Hepatocyte (in vitro differentiated cells): Measurements from ENCODE around the gene FOXF2. TPM values are rescaled to one million over a fixed set of nuclear protein-coding genes. Genes with fewer than 3 reads are reported as not detected.
"Not testable (repeated sequence)": the region's sequence is repeated elsewhere in the genome, so short reads cannot be mapped to it uniquely, and the experiment has no call there.

ENCODE experiments used
- DNase-seq: peaks from one replicate; pipeline ENCODE4 v3.0.0-alpha.2; 2016; ENCODE audit warnings: low spot score
- H2AFZ ChIP-seq: fragments of 200-600 bp; sonication (generic); 2 replicates; pipeline ENCODE4 v1.6.0; 2016; ENCODE audit warnings: antibody characterized with exemption, mild to moderate bottlenecking
- H3K27ac ChIP-seq: fragments of 200-600 bp; sonication (generic); 2 replicates; pipeline ENCODE4 v1.5.1; 2016; ENCODE audit warnings: mild to moderate bottlenecking
- H3K27me3 ChIP-seq: fragments of 200-600 bp; sonication (generic); 2 replicates; pipeline ENCODE4 v1.6.1; 2016
- H3K36me3 ChIP-seq: fragments of 200-600 bp; sonication (generic); replicated peaks from 2 replicates; pipeline ENCODE4 v1.5.1; 2016; ENCODE audit warnings: low read depth; ENCODE audit not compliant: insufficient read depth
- H3K4me1 ChIP-seq: fragments of 200-600 bp; sonication (generic); 2 replicates; pipeline ENCODE4 v1.5.1; 2016; ENCODE audit warnings: mild to moderate bottlenecking, moderate library complexity; ENCODE audit not compliant: insufficient read depth
- H3K4me2 ChIP-seq: fragments of 200-600 bp; sonication (generic); 2 replicates; pipeline ENCODE4 v1.6.0; 2016
- H3K4me3 ChIP-seq: fragments of 200-600 bp; sonication (generic); 2 replicates; pipeline ENCODE4 v1.5.1; 2016; ENCODE audit warnings: mild to moderate bottlenecking
- H3K79me2 ChIP-seq: fragments of 200-600 bp; sonication (generic); 2 replicates; pipeline ENCODE4 v1.6.0; 2017; ENCODE audit warnings: mild to moderate bottlenecking
- H3K9me2 ChIP-seq: fragments of 200-600 bp; sonication (generic); replicated peaks from 2 replicates; pipeline ENCODE4 v1.6.0; 2017; ENCODE audit warnings: mild to moderate bottlenecking; ENCODE audit not compliant: insufficient read depth
- H3K9me3 ChIP-seq: fragments of 200-600 bp; sonication (generic); 2 replicates; pipeline ENCODE4 v1.5.1; 2016; ENCODE audit warnings: low read depth, mild to moderate bottlenecking
- H4K20me1 ChIP-seq: fragments of 200-600 bp; sonication (generic); 2 replicates; pipeline ENCODE4 v1.6.0; 2016; ENCODE audit warnings: mild to moderate bottlenecking; ENCODE audit not compliant: insufficient read depth, poor library complexity, severe bottlenecking
- CTCF ChIP-seq: fragments of 200-600 bp; sonication (generic); IDR thresholded peaks from 2 replicates; pipeline ENCODE4 v1.5.1; 2016; ENCODE audit warnings: antibody characterized with exemption, mild to moderate bottlenecking; ENCODE audit not compliant: poor library complexity
- EZH2 ChIP-seq: fragments of 200-600 bp; sonication (generic); IDR thresholded peaks from 2 replicates; pipeline ENCODE4 v1.6.1; 2016; ENCODE audit warnings: antibody characterized with exemption, mild to moderate bottlenecking, borderline replicate concordance
- EZH2phosphoT487 ChIP-seq: fragments of 200-600 bp; sonication (generic); IDR thresholded peaks from one replicate; pipeline ENCODE4 v1.6.1; 2018; ENCODE audit warnings: antibody characterized with exemption, mild to moderate bottlenecking, low read depth, moderate library complexity; ENCODE audit not compliant: unreplicated experiment, severe bottlenecking
- WGBS: methylation state at CpG from one replicate; pipeline ENCODE4 v1.1.6; 2016; ENCODE audit warnings: low lambda C conversion rate; ENCODE audit errors: missing lambda C conversion rate; 5-methylcytosine and 5-hydroxymethylcytosine counted together
- polyA plus RNA-seq: library from polyadenylated mRNA; unstranded; fragments of >200 nt; fragmentation: Nextera tagmentation; extraction: Ambion mirVana; gene quantifications from 2 replicates; pipeline ENCODE4 v1.2.1, GENCODE V29; 2016
- total RNA-seq: library from RNA; depleted of rRNA; stranded (reverse); fragments of >200 nt; gene quantifications from 2 replicates; pipeline ENCODE4 v1.2.3, GENCODE V29; 2014

The FOXF2 gene
- total and polyA plus RNA-seq, 2 experiments from 2014 or later, result 28.0 to 31.5 TPM

GRCh38 chr6:1365686-1366085, 23.7 kb upstream of the FOXF2 start:
- WGBS, result 61% methylated on average over 6 of the region's 6 CpGs
- H3K4me2 ChIP-seq, result peak overlapping the region; percentile 4
- TF ChIP-seq CTCF, result no peak

GRCh38 chr6:1367771-1368170, 21.6 kb upstream of the FOXF2 start:
- no peak overlapping the region for H3K4me3 ChIP-seq
- H4K20me1 ChIP-seq, result no peaks in the 10 kb centered on the region
- H3K27ac ChIP-seq, result no peak overlapping the region
- H3K27me3 ChIP-seq, result peaks cover 10% of the 10 kb centered on the region
- DNase-seq, result no peak
- WGBS, result 97% methylated on average over 9 of the region's 9 CpGs
- no peaks in the 10 kb centered on the region for H3K9me3 ChIP-seq
- H3K4me1 ChIP-seq, result peaks cover 6% of the 10 kb centered on the region
- H3K4me2 ChIP-seq, result no peak overlapping the region
- H3K36me3 ChIP-seq, result no peaks in the 10 kb centered on the region
- H3K79me2 ChIP-seq, result no peaks in the 10 kb centered on the region
- no peaks in the 10 kb centered on the region for H3K9me2 ChIP-seq
- TF ChIP-seq EZH2, result no peak
- no peak overlapping the region for H2AFZ ChIP-seq

More at GRCh38 chr6:1365686-1366085, 23.7 kb upstream of the FOXF2 start:
- H3K9me2 ChIP-seq, result no peaks in the 10 kb centered on the region
- no peak overlapping the region for H2AFZ ChIP-seq
- H3K4me3 ChIP-seq, result no peak overlapping the region
- DNase-seq, result no peak
- H4K20me1 ChIP-seq, result no peaks in the 10 kb centered on the region
- H3K36me3 ChIP-seq, result no peaks in the 10 kb centered on the region
- H3K9me3 ChIP-seq, result no peaks in the 10 kb centered on the region
- peak overlapping the region; percentile 13 for H3K27ac ChIP-seq
- peaks cover 6% of the 10 kb centered on the region for H3K4me1 ChIP-seq
- no peaks in the 10 kb centered on the region for H3K27me3 ChIP-seq
- H3K79me2 ChIP-seq, result no peaks in the 10 kb centered on the region

GRCh38 chr6:1368940-1369339, 20.4 kb upstream of the FOXF2 start:
- Histone ChIP-seq H3K9me2 (no peaks in the 10 kb centered on the region), H3K4me1 (peaks cover 6% of the 10 kb centered on the region), H3K9me3 (no peaks in the 10 kb centered on the region), H3K79me2 (no peaks in the 10 kb centered on the region), H3K27ac (no peak overlapping the region), H2AFZ (no peak overlapping the region), H3K36me3 (no peaks in the 10 kb centered on the region), H4K20me1 (no peaks in the 10 kb centered on the region), H3K4me3 (no peak overlapping the region), H3K27me3 (peaks cover 21% of the 10 kb centered on the region), H3K4me2 (no peak overlapping the region)
- TF ChIP-seq EZH2phosphoT487 (no peak), EZH2 (no peak), CTCF (no peak)
- whole genome bisulfite sequencing, result 77% methylated on average over 9 of the region's 9 CpGs
- no peak for DNase-seq

- H3K36me3 ChIP-seq, H3K79me2 ChIP-seq, H3K4me1 ChIP-seq, H3K9me3 ChIP-seq, H3K4me3 ChIP-seq, H4K20me1 ChIP-seq, H2AFZ ChIP-seq, H3K4me2 ChIP-seq, DNase-seq, H3K27ac ChIP-seq, H3K9me2 ChIP-seq: not testable (repeated sequence)
- WGBS, result 80% methylated on average over 1 of the region's 1 CpG
- peaks cover 29% of the 10 kb centered on the region for H3K27me3 ChIP-seq
Observed at GRCh38 chr6:1369695-1370094, 19.7 kb upstream of the FOXF2 start.

GRCh38 chr6:1371933-1372332, 17.4 kb upstream of the FOXF2 start:
- Histone ChIP-seq H3K9me2 (no peaks in the 10 kb centered on the region), H3K79me2 (no peaks in the 10 kb centered on the region), H3K27me3 (peaks cover 49% of the 10 kb centered on the region), H3K27ac (no peak overlapping the region), H3K4me3 (no peak overlapping the region), H3K36me3 (no peaks in the 10 kb centered on the region), H4K20me1 (no peaks in the 10 kb centered on the region), H2AFZ (no peak overlapping the region), H3K4me2 (no peak overlapping the region), H3K9me3 (no peaks in the 10 kb centered on the region), H3K4me1 (no peaks in the 10 kb centered on the region)
- DNase-seq, result no peak
- TF ChIP-seq EZH2, result no peak
- no peak for TF ChIP-seq EZH2phosphoT487
- no peak for TF ChIP-seq CTCF
- 91% methylated on average over 1 of the region's 1 CpG for WGBS
